Upper lobe of left lung (tissue), 6 donors: ENCODE results near the gene DLGAP1. TPM values are rescaled to one million over a fixed set of nuclear protein-coding genes. Genes with fewer than 3 reads are reported as not detected.

Source experiments
- ATAC-seq, 2 donors: fragments of 200-7000 bp; cut with Tn5 transposase; one replicate each; pipeline ENCODE4 v1.9.1; 2022; ENCODE audit warnings: mild to moderate bottlenecking in 2 of 2, moderate library complexity in 2 of 2; ENCODE audit not compliant: low FRiP score in 2 of 2
- DNase-seq, 2 donors: peaks; one replicate each; pipeline ENCODE4 v3.0.0-alpha.2; 2019 to 2020
- H3K27ac ChIP-seq, 4 donors: fragments of 200-600 bp; sonication (generic); one replicate each; pipeline ENCODE4 v1.5.1; 2016 to 2019
- H3K27me3 ChIP-seq, 4 donors: fragments of 200-600 bp; sonication (generic); one replicate each; pipeline ENCODE4 v1.5.1; 2017 to 2019
- H3K36me3 ChIP-seq, 4 donors: fragments of 200-600 bp; sonication (generic); one replicate each; pipeline ENCODE4 v1.5.1; 2016 to 2019
- H3K4me1 ChIP-seq, 4 donors: fragments of 200-600 bp; sonication (generic); one replicate each; pipeline ENCODE4 v1.5.1; 2018 to 2019
- H3K4me3 ChIP-seq, 4 donors: fragments of 200-600 bp; sonication (generic); one replicate each; pipeline ENCODE4 v1.5.1; 2017 to 2019; ENCODE audit warnings: mild to moderate bottlenecking in 2 of 4, moderate library complexity in 1 of 4
- H3K9me3 ChIP-seq, 4 donors: fragments of 200-600 bp; sonication (generic); one replicate each; pipeline ENCODE4 v1.5.1; 2018 to 2019
- CTCF ChIP-seq, 6 experiments: fragments of 450-650 bp in 4 of 6; fragments of 200-600 bp in 2 of 6; sonication (generic) in 2 of 6; IDR thresholded peaks; one replicate each; pipeline ENCODE4 v1.5.1; 2016 to 2019; ENCODE audit warnings: antibody characterized with exemption in 6 of 6
- EP300 ChIP-seq, 4 donors: sonication (generic); formaldehyde crosslinking; IDR thresholded peaks; one replicate each; pipeline ENCODE4 v1.5.1; 2017; ENCODE audit warnings: antibody characterized with exemption in 4 of 4, control low read depth in 2 of 4
- POLR2A ChIP-seq, 4 donors: fragments of 450-650 bp; IDR thresholded peaks; one replicate each; pipeline ENCODE4 v1.5.1; 2016 to 2017; ENCODE audit warnings: antibody characterized with exemption in 4 of 4, mild to moderate bottlenecking in 2 of 4
- POLR2AphosphoS5 ChIP-seq, 2 donors: sonication (generic); formaldehyde crosslinking; IDR thresholded peaks; one replicate each; pipeline ENCODE4 v1.5.1; 2017; ENCODE audit warnings: antibody characterized with exemption in 2 of 2
- WGBS, 2 donors: methylation state at CpG; one replicate each; pipeline ENCODE4 v1.1.5; 2017 to 2018; 5-methylcytosine and 5-hydroxymethylcytosine counted together
- total RNA-seq, 6 donors: library from RNA; depleted of rRNA in 4 of 6; stranded (reverse); fragments of >200 nt in 4 of 6; gene quantifications; one replicate each; pipeline versions ENCODE4 v1.1.0 to v1.2.1, GENCODE V29; 2016 to 2021
- donor health status: DM: no; HTN: no; CAD: no; lungs with moderate emphysema.
- donor health status: DM: no; HTN: yes; CAD: no; lungs with severe emphysema.

DLGAP1 gene
- total RNA-seq, 6 donors from 2014 or later, result 2.1 to 4.6 (median 3.6) TPM

GRCh38 chr18:3454365-3455089 is 1000.6 kb downstream of the DLGAP1 start:
- Histone ChIP-seq H3K27me3 (no peaks in the 10 kb centered on the region), H3K4me3 (peak overlapping the region in 3 of 4 donors; percentile 65 to 78 (median 76)), H3K27ac (peak overlapping the region; percentile 96 to 99 (median 98)), H3K9me3 (no peaks in the 10 kb centered on the region), H3K4me1 (peaks cover 43 to 60% (median 54%) of the 10 kb centered on the region in 4 donors), H3K36me3 (peaks cover 4 to 34% (median 14%) of the 10 kb centered on the region in 4 donors)
- TF ChIP-seq EP300 (IDR thresholded peaks at IDR 0.05), result no peak
- TF ChIP-seq POLR2AphosphoS5 (IDR thresholded peaks at IDR 0.05), result no peak
- TF ChIP-seq POLR2A (IDR thresholded peaks at IDR 0.05), result no peak
- TF ChIP-seq CTCF (IDR thresholded peaks at IDR 0.05), result peak; percentile 40 to 80 (median 67)
- WGBS, 2 donors, result 0% methylated on average over 4 of the region's 4 CpGs
- DNase-seq (no peak), ATAC-seq (no peak)

- no peaks in the 10 kb centered on the region for H3K27me3 ChIP-seq
- H3K4me3 ChIP-seq, result peak overlapping the region in 3 of 4 donors; percentile 65 to 78 (median 76)
- 11 to 22% methylated on average over 21 of the region's 21 CpGs for WGBS, 2 donors
- H3K36me3 ChIP-seq, result peaks cover 4 to 26% (median 14%) of the 10 kb centered on the region in 4 donors
- H3K27ac ChIP-seq, result peak overlapping the region; percentile 96 to 99 (median 98)
- peak in 1 of 2 donors; percentile 60 for DNase-seq
- H3K4me1 ChIP-seq, result peaks cover 37 to 52% (median 49%) of the 10 kb centered on the region in 4 donors
- no peaks in the 10 kb centered on the region for H3K9me3 ChIP-seq
- TF ChIP-seq POLR2A (IDR thresholded peaks at IDR 0.05), result peak in 2 of 4 donors; percentile 9 to 51
- no peak for TF ChIP-seq CTCF (IDR thresholded peaks at IDR 0.05)
- TF ChIP-seq POLR2AphosphoS5 (IDR thresholded peaks at IDR 0.05), result peak; percentile 21 to 73
- peak in 1 of 4 donors; percentile 21 for TF ChIP-seq EP300 (IDR thresholded peaks at IDR 0.05)
- ATAC-seq, result peak in 1 of 2 donors; percentile 6
These were observed 1001.4 kb downstream of the DLGAP1 start for GRCh38 chr18:3453540-3454364.

DNA sequence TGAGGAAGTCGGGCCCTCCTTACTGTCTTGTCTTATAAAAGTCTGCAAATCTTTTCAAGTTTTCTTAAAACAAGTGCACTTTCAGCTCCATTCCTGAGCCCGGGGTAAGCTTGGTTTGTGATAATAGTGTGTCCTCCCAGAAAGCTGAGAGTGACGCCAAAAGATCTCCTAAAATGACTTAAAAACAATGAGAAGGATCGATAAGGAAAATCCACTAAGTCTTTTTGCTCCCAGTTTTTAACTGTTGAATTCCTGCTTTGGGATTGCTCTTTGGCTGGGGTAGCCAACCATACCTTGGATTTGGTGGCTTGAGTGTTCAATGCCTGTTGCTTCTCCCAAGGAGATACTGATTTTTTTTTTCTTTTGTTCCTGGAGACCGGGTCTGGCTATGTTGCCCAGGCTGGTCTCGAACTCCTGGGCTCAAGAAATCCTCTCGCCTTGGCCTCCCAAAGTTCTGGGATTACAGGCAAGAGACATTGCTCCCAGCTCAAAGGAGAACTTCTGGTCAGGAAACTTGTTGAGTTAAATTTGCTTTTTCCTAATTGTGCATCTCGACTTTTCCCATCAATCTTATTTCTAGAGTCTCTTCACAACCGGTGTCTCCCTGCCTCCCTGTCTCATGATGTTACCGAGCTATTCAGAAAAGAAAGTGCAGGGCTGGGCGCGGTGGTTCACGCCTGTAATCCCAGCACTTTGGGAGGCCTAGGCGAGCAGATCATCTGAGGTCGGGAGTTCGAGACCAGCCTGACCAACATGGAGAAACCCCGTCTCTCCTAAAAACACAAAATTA is 1002.2 kb downstream of the DLGAP1 start:
- H3K36me3 ChIP-seq, result peaks cover 4 to 20% (median 12%) of the 10 kb centered on the region in 4 donors
- H3K4me3 ChIP-seq, result peak overlapping the region; percentile 58 to 78 (median 70)
- ATAC-seq (no peak), DNase-seq (no peak)
- WGBS, 2 donors, result 52 to 61% methylated on average over 17 of the region's 17 CpGs
- no peaks in the 10 kb centered on the region for H3K9me3 ChIP-seq
- peaks cover 29 to 45% (median 43%) of the 10 kb centered on the region in 4 donors for H3K4me1 ChIP-seq
- H3K27me3 ChIP-seq, result no peaks in the 10 kb centered on the region
- peak overlapping the region; percentile 96 to 99 (median 98) for H3K27ac ChIP-seq
- TF ChIP-seq CTCF (IDR thresholded peaks at IDR 0.05) (no peak), POLR2A (IDR thresholded peaks at IDR 0.05) (peak in 1 of 4 donors; percentile 0)

GRCh38 chr18:3451989-3452749 is 1002.9 kb downstream of the DLGAP1 start:
- Histone ChIP-seq H3K4me3 (peak overlapping the region; percentile 58 to 78 (median 70)), H3K27ac (peak overlapping the region; percentile 96 to 99 (median 98)), H3K9me3 (no peaks in the 10 kb centered on the region), H3K36me3 (peaks cover 2 to 12% (median 5%) of the 10 kb centered on the region in 4 donors), H3K27me3 (no peaks in the 10 kb centered on the region), H3K4me1 (peaks cover 29 to 49% (median 39%) of the 10 kb centered on the region in 4 donors)
- TF ChIP-seq POLR2A (IDR thresholded peaks at IDR 0.05), result peak in 3 of 4 donors; percentile 15 to 69 (median 52)
- TF ChIP-seq EP300 (IDR thresholded peaks at IDR 0.05), result no peak
- peak in 1 of 2 donors; percentile 67 for TF ChIP-seq POLR2AphosphoS5 (IDR thresholded peaks at IDR 0.05)
- TF ChIP-seq CTCF (IDR thresholded peaks at IDR 0.05), result peak in 1 of 6 experiments; percentile 14
- DNase-seq (peak; percentile 75 to 89), ATAC-seq (no peak)
- 1 to 3% methylated on average over 29 to 53 of the region's 53 CpGs for WGBS, 2 donors
